HG02943 (cell line): Measurements from ENCODE around the gene IL19.

ENCODE experiments used
- ATAC-seq: cut with Tn5 transposase; IDR thresholded peaks from one replicate; pipeline ENCODE4 v1.9.1; 2021; ENCODE audit warnings: mild to moderate bottlenecking, low read depth, moderate library complexity; ENCODE audit not compliant: unreplicated experiment

IL19 gene

DNA sequence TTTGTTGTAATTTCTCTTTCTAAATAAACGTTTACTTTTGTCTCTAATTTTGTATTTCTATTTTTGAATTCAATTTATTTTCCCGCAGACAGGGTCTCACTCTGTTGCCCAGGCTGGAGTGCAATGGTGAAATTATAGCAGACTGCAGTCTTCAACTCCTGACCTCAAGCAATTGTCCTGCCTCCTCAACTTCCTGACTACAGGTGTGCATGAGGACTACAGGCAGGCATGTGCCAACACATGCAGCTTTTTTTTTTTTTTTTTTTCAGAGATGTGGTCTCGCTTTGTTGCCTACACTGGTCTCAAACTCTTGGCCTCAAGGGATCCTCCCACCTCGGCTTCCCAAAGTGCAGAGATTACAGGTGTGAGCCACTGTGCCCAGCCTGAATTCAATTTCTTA is 58.2 kb downstream of the IL19 start:
- ATAC-seq = no peak

DNA sequence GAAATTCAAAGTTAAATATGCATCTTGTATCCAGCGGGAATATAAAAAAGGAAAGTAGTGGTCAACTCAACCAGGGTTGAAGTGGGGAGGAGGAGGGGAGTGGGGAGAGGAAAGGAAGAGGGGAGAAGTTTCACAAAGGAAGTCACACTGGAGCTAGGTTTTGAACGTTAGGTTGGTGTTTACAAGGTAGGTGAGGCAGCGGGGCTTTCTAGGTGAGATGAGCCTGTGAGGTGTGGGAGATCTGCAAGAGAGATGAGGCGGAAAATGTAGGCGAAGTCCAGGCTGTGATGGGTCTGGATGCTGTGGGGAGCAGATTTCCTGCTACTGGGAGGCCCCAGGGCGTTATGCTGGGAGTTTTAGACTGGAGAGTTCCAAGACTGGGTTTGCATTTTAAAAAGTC is 58.7 kb downstream of the IL19 start:
- no peak for ATAC-seq

DNA sequence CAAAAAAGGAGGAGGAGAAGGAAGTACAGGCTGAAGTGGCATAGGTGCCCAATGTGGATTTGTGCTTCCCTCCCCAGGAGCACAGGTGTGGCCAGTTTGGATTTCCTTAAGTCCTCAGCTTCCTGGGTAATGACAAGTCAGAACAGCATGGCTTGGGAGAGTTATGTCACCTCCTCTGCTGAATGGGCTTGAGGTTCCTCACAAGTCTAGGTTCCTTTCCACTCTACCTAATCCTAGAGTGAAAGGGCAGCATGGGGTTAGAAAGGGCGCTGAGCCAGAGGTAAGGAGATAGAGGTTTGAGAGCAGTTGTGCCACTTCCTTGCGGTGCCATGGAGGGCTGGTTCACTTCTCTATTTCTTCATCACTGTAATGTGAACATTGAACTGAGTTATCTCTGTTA is 59.3 kb downstream of the IL19 start:
- ATAC-seq = no peak

DNA sequence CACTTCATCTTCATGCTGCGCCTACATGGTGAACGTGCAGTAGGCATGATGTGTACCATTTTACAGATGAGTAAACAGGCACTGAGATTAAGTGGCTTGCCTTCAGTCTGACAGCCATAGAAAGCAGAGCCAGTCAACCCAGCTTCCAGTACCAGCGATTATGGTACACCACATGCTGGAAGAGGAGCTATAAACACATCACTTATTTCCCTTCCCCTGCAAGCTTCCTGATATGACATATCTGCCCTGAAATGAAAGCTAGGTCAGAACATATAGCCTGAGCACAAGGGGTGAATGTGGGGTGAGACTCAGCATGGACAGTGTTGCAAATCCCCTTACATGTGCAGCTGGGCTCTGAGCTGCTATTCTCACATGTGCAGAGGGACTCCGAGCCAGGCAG is 61.1 kb downstream of the IL19 start:
- no peak for ATAC-seq

DNA sequence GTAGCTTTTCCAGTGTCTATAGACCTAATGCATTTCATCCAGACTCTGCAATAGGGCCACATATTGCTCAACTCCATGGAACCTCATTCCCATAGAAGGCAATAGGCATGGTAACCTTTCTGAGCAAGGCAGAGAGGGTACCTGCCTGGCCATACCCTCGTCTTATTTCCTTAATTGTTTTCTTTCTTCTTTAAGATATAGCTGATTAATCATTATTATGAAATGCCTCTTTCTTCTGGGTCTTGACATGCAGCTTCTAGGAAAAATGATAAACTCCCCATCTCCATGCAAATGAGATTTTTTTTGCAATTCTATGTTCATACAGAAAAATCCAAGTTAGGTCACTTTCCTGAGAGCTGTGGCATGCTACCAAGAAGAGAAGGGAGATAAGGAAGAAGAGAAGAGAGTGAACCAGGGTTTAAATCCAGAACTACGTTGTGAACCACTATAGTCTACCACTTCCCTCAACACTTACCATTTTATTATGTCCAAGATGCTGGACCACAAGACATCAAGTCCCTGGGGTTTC is 61.8 kb downstream of the IL19 start:
- ATAC-seq = no peak

DNA sequence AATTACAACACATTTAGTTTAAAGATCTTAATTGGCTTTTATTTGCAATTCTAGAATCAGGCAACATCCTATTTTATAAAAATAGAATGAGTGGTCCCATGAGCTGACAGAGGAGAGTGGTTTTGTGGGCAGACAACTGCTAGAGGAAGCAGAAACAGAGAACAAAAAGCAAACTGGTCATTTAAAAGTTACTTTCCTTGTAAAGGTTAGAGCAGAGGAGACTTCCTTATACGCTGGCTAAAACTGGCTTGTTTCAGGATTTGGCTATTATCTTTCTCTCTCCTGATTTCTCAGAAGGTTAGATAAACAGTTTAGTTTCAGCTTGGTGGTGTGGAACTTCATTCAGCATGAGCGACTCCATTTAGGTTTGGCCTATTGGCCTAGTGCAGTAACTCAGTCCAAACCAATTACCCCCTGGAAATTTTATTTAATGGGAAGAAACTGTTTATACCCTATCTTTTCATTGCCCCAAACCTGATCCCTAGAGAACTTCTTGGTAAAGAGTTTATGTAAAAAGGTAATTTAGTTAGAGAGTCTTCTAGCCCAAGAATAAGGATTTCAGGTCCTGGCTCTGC is 62.6 kb downstream of the IL19 start:
- no peak for ATAC-seq

DNA sequence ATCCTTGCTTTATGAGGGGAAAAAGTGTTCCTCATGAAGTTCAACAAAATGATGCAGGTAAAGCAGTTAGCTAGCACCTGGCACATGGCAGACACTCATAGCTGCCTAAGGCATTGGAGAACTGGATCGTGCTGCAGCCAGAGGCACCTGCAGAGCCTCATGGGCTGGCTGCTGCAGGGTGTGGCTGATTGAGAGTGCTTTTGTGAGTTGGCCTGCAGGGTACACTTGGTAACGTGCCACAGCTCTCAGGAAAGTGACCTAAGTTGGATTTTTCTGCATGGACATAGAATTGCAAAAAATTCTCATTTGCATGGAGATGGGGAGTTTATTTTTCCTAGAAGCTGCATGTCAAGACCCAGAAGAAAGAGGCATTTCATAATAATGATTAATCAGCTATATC is 63.2 kb downstream of the IL19 start:
- no peak for ATAC-seq

DNA sequence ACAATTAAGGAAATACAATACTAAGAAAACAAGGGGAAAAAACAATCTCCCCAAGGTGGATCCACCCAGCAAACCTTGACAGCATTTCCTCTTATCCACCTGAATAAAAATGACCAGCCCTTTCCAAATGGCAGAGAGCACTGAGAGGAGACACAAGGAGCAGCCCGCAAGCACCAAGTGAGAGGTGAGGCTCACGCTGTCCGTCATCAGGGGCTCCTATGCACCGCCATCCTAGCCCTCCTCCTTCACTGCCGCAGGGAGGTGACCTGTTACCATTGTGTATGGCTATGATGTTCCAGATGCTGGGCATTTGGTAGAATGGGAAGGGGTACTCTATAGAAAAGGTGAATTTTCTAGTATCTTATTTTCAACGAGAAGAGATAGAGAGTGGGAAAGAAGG is 63.6 kb downstream of the IL19 start:
- ATAC-seq = no peak

DNA sequence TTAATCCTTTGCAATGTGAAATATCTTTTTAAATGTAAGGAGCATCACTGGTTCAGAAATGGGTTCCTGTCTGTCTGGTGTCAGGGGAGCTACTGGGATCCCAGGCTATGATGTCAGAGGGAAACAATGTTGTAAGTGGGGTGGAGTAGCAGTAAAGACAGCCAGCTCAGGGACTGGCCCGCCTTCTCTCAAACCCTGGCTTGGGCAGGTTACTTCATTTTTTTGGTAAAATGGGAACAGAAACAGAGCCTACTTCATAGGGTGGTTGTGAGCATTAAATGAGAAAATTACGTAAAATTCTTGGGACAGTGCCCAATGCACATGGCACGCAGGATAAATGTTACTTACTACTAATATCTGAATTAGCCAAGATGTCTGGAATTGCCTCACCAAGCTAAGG is 64.1 kb downstream of the IL19 start:
- ATAC-seq = no peak

DNA sequence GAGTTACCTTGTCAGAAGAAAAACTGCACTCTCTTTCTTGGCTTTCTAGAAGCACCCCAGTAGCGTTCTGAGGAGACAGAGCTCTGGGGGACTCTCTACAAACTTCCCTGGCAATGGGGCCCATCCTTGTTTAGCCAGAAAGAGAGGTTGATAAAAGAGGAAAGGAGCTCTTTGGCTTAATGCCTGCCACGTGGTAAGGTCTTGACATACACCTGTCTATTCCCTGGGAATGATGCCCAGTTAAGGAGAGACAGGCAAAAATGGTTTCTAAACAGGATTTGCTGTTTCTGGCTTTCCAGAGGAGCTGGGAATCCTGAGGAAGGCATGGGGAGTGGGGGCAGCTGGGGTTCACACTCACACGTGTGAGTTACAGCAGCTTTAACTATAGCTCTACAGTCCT is 64.6 kb downstream of the IL19 start:
- ATAC-seq = no peak

DNA sequence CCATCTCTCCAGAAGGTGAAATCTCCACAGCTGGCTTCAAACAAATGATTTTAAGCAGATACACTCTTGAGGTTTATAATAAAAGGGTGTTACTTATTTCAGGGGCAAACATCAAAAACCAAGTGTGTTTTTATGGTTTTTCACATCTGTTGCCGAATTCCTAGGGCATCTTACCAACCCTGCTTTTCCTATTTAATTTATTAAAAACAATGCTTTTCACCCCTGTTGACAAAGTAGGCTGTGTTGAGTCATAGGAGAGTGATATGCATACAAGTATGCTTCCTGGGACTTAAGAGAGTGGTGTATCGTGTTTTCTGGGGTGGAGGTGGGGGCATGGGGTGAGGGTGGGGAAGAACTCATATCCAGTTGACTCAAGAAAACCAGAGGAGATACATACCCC is 65.5 kb downstream of the IL19 start:
- no peak for ATAC-seq

DNA sequence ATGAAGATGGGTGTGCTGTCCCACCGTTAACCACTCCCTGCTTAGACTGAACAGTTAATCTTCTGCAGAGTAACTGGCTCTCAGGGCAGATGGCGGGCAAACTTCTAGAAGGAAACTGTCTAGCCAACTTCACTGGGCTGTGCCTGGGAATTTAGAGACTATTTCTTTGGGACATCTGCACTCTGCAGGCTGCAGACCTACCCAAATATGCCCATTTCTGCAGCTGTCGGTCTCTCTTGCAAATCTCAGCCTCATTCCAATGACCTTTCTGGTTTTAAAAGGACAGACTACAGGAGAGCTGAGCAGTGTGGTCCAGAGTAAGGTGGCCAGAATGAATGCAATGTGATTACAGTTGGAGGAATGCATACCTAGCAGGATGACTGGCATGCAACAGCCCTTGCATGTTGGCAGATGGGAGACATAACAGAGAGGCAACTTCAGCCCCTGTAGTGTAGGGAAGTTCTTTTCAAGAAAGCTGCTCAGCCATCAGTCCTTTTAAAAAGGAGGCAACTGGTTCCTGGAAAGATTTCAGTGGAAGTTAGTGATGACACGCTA is 68.5 kb downstream of the IL19 start:
- ATAC-seq = no peak

DNA sequence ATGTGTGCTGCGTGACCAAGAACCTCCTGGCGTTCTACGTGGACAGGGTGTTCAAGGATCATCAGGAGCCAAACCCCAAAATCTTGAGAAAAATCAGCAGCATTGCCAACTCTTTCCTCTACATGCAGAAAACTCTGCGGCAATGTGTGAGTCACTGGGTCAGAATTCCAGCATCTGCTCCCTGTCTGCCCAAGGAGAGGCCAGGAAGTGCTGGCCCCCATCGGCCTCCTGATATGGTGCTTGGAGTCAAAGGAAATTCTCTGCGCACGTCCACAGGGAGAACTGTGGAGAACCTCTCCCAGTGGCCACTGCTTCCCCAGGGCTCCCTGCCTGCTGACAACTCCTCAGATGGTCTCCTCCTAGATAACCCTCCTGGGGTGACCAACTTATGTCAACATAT is 69.3 kb downstream of the IL19 start:
- no peak for ATAC-seq

DNA sequence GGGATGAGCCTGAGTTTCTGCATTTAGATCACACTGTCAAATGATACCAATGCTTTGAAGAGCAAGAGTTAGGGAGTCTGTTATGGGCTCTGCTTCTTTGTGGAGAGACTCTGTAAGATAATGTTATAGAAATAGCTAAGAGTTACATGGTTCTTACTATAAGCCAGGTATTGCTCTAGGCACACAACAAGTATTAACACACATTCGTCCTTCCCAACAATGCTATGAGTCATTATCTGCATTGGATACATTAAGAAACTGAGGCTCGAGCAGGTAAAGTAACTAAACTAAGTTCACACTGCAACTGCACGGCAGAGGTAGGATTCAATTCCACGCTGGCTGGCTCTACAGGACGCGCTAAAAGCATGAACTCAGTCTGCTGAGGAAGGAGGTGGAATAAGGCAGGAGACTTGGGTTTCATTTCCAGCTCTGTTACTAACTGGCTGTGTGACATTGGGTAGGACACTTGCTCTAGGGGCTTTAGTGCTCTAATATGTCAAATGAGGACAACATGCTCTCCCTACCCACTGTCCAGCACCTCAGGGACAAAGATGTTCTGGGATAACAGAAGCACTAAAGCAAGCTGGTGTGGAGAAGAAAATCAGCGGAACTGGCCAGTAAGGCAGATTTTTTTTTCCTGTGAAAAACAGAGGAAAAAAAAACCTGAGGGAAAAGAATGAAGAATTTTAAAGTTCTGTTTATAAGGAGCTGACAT is 71.2 kb downstream of the IL19 start:
- ATAC-seq = no peak

DNA sequence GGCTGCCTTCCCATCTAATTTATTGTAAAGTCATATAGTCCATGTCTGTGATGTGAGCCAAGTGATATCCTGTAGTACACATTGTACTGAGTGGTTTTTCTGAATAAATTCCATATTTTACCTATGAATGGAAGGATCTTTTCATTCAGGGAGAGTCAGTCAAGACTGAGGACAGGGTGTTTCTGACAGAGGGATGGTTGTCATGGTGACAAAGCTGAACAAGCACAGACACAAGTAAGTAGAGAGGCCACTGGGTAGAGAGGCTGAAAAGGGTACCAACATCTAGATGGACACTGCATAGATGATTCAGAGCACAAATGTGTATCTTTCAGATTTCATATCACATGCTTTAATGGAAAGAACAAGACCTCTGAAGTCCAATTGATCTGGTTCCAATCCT is 72.3 kb downstream of the IL19 start:
- ATAC-seq = no peak

DNA sequence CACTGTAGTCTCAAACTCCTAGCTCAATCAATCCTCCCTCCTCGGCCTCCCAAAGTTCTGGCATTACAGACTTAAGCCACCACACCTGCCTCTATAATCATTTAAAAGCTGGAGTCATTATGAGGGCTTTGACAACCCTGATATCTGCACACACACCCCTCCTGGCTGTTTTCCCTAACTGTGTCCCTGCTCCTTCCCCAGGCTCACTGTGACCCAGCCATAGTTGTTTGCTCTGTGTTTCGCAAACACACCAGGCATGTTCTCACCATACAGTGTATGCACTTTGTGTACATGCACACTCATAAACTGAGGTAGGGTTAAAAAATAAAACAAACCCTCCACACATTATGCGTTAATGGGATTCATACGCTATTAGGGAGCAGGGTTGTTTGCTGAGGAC is 73.1 kb downstream of the IL19 start:
- no peak for ATAC-seq

DNA sequence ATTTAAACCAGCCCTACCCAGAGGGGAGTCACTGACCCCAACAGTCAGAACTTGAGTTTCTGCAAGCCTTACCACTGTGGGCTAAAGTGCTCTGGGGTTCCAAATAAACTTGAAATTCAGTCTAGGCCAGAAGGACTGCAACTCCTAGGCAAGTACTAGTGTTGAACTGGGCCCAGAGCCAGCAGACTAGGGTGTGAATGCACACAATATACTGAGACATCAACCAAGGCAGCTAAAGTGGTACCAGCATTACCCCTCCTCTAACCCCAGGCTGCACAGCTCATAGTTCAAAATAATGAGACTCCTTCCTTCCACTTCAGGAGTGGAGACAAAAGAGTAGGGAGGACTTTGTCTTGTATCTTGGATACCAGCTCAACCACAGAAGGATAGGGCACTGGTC is 75.9 kb downstream of the IL19 start:
- ATAC-seq = no peak

DNA sequence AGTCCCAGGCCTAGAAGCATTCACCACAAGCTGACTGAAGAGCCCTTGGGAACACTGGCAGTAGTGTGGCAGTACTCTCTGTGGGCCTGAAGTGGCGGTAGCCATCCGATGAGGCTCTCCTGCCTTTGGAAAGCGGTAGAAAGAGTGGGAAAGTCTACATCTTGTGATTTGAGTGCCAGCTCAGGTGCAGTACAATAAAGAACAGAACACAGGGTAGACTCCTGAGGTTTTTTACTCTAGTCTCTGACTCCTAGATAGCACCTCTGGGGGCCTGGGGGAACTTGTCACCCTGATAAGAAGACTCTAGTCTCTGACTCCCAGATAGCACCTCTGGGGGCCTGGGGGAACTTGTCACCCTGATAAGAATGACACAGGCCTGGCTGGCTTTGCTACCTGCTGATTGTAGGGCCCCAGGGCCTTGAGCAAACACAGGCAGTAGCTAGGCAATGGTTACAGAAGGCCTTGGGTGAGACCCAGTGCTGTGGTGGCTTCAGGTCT is 76.8 kb downstream of the IL19 start:
- no peak for ATAC-seq

DNA sequence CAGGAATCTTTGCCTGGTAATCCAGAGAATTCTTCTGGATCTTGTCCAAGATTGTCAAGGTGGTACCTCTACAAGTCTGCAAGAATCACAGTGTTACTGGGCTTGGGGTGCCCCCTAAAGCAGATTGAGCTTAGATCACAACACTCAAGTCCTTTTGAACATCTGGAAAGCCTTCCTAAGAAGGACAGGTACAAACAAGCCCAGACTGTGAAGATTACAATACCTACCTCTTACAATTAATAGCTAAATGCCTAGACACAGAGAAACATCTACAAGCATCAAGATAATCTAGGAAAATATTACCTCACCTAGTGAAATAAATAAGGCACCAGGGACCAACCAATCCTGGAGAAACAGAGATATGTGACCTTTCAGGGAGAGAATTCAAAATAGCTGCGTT is 77.4 kb downstream of the IL19 start:
- ATAC-seq = no peak

DNA sequence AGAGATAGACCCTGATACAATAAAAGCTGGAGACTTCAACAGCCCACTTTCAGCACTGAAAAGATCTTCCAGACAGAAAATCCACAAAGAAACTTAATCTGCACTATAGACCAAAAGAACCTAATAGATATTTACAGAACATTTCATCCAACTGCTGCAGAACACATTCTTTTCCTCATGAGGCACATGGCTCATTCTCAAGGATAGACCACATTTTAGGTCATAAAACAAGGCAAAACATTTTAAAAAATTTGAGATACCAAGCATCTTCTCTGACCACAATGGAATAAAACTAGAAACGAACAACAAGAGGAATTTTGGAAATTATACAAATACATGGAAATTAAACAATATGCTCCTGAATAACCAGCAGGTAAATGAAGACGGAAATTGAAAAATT is 79.8 kb downstream of the IL19 start:
- no peak for ATAC-seq

DNA sequence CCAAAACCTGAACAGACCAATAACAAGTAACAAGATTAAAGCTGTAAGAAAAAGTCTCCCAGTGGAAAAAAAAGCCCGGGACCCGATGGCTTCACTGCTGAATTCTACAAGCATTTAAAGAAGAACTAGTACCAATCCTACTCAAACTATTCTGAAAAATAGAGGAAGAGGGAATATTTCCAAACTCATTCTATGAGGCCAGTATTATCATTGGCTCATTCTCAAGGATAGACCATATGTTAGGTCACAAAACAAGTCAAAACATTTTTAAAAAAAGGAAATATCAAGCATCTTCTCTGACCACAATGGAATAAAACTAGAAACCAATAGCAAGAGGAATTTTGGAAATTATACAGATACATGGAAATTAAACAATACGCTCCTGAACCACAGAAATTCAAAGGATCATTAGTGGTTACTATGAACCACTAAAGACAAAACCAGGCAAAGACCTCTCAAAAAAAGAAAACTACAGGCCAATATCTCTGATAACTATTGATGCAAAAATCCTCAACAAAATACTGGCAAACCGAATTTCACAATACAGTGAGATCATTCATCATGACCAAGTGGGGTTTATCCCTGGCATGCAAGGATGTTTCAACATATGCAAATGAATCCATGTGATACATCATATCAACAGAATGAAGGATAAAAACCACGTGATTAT is 80.9 kb downstream of the IL19 start:
- ATAC-seq = no peak
